Activated CD8-positive, alpha-beta T cell treated with anti-CD3 and anti-CD28 coated beads, Interleukin-2, amount 10 ng/mL, durations not matched to agents 7 days and 5 days (primary cell): Measurements from ENCODE around the gene DYNC1LI1. TPM values are rescaled to one million over a fixed set of nuclear protein-coding genes. Genes with fewer than 3 reads are reported as not detected.
"Not testable (repeated sequence)": the region's sequence is repeated elsewhere in the genome, so short reads cannot be mapped to it uniquely, and the experiment has no call there.

Experiments used
- ATAC-seq: fragments of 150-1000 bp; cut with Tn5 transposase; one replicate; pipeline ENCODE4 v1.10.0; 2021; ENCODE audit warnings: moderate library complexity
- CTCF ChIA-PET: fragments of 350-600 bp; sonication (Branson Sonifier 250); formaldehyde crosslinking; loops from one replicate; lab custom pipeline; 2021; ENCODE audit warnings: antibody characterized with exemption; lab: Charles Lee
- POLR2A ChIA-PET: fragments of 350-600 bp; sonication (Branson Sonifier 250); formaldehyde crosslinking; loops from one replicate; lab custom pipeline; 2021; ENCODE audit warnings: antibody characterized with exemption; lab: Charles Lee
- DNase-seq: peaks from one replicate; pipeline ENCODE4 v3.0.0-alpha.2; 2020
- H3K27ac Mint-ChIP-seq: one replicate; pipeline ENCODE4 v1.8.0; 2021; ENCODE audit warnings: mild to moderate bottlenecking, mixed read lengths
- H3K27me3 Mint-ChIP-seq: one replicate; pipeline ENCODE4 v1.8.0; 2021; ENCODE audit warnings: low read depth, mixed read lengths
- H3K36me3 Mint-ChIP-seq: one replicate; pipeline ENCODE4 v1.8.0; 2021; ENCODE audit warnings: low read depth, mixed read lengths
- H3K4me1 Mint-ChIP-seq: one replicate; pipeline ENCODE4 v1.8.0; 2021; ENCODE audit warnings: low read depth, mixed read lengths
- H3K4me3 Mint-ChIP-seq: one replicate; pipeline ENCODE4 v1.8.0; 2021; ENCODE audit warnings: mild to moderate bottlenecking, mixed read lengths
- H3K9me3 Mint-ChIP-seq: one replicate; pipeline ENCODE4 v1.8.0; 2022; ENCODE audit warnings: mixed read lengths; ENCODE audit not compliant: insufficient read depth
- total RNA-seq, 2 experiments: library from RNA; stranded (reverse); gene quantifications; one replicate each; pipeline ENCODE4 v1.2.3, GENCODE V29; 2021

Gene DYNC1LI1
- total RNA-seq, 2 experiments from 2014 or later, result 32.0 to 33.4 TPM

- no peak overlapping the region for H3K27ac Mint-ChIP-seq
- no peaks in the 10 kb centered on the region for H3K9me3 Mint-ChIP-seq
- CTCF ChIA-PET, result interaction anchor here (1.3 kb wide), 1 partner anchor 13 kb away, joined by 3 read pairs; no protein-coding TSS in a partner anchor
These were observed 48.0 kb downstream of the DYNC1LI1 start for GRCh38 chr3:32522682-32523081.

GRCh38 chr3:32518921-32519320, 51.7 kb downstream of the DYNC1LI1 start:
- DNase-seq, H3K27ac Mint-ChIP-seq, H3K4me3 Mint-ChIP-seq, H3K4me1 Mint-ChIP-seq, H3K27me3 Mint-ChIP-seq, POLR2A ChIA-PET, ATAC-seq, H3K9me3 Mint-ChIP-seq, CTCF ChIA-PET: not testable (repeated sequence)
- H3K36me3 Mint-ChIP-seq, result peaks cover 17% of the 10 kb centered on the region

More at GRCh38 chr3:32522682-32523081, 48.0 kb downstream of the DYNC1LI1 start:
- Mint-ChIP-seq H3K36me3 (peaks cover 32% of the 10 kb centered on the region), H3K27me3 (no peaks in the 10 kb centered on the region), H3K4me3 (no peak overlapping the region), H3K4me1 (no peaks in the 10 kb centered on the region)
- POLR2A ChIA-PET, result no interaction called here
- DNase-seq, result no peak
- no peak for ATAC-seq

- ATAC-seq, POLR2A ChIA-PET, H3K27me3 Mint-ChIP-seq, H3K4me3 Mint-ChIP-seq, H3K4me1 Mint-ChIP-seq, H3K36me3 Mint-ChIP-seq, DNase-seq, H3K9me3 Mint-ChIP-seq, H3K27ac Mint-ChIP-seq, CTCF ChIA-PET: not testable (repeated sequence)
These were observed 53.9 kb downstream of the DYNC1LI1 start for GRCh38 chr3:32516751-32517150.

GRCh38 chr3:32511005-32511404, 59.7 kb downstream of the DYNC1LI1 start:
- H3K36me3 Mint-ChIP-seq, result no peaks in the 10 kb centered on the region
- ChIA-PET CTCF (interaction anchor here (0.7 to 2.7 kb wide), 6 partner anchors 9 to 182 kb away, joined by 3 to 12 read pairs (median 7); partner anchors contain the start of gene CMTM6), POLR2A (no interaction called here)
- no peak overlapping the region for H3K27ac Mint-ChIP-seq
- H3K27me3 Mint-ChIP-seq, result no peaks in the 10 kb centered on the region
- DNase-seq (no peak), ATAC-seq (no peak)
- H3K4me3 Mint-ChIP-seq, result no peak overlapping the region
- H3K9me3 Mint-ChIP-seq, result no peaks in the 10 kb centered on the region
- no peaks in the 10 kb centered on the region for H3K4me1 Mint-ChIP-seq

- H3K4me1 Mint-ChIP-seq, result no peaks in the 10 kb centered on the region
- POLR2A ChIA-PET, result interaction anchor here (0.6 kb wide), 1 partner anchor 9 kb away, joined by 3 read pairs; no protein-coding TSS in a partner anchor
- no peak overlapping the region for H3K27ac Mint-ChIP-seq
- ATAC-seq (peak; percentile 92), DNase-seq (peak; percentile 77)
- peaks cover under 1% of the 10 kb centered on the region for H3K27me3 Mint-ChIP-seq
- no peaks in the 10 kb centered on the region for H3K9me3 Mint-ChIP-seq
- CTCF ChIA-PET, result interaction anchor here (0.6 to 2.7 kb wide), 17 partner anchors 8 to 224 kb away, joined by 3 to 12 read pairs (median 3); partner anchors contain the start of gene CMTM6
- no peak overlapping the region for H3K4me3 Mint-ChIP-seq
- no peaks in the 10 kb centered on the region for H3K36me3 Mint-ChIP-seq
These were observed 60.5 kb downstream of the DYNC1LI1 start for GRCh38 chr3:32510075-32510724.

GRCh38 chr3:32508711-32509110, 61.9 kb downstream of the DYNC1LI1 start:
- Mint-ChIP-seq H3K9me3 (no peaks in the 10 kb centered on the region), H3K36me3 (no peaks in the 10 kb centered on the region), H3K4me3 (no peak overlapping the region), H3K27ac (no peak overlapping the region), H3K27me3 (peaks cover 4% of the 10 kb centered on the region), H3K4me1 (no peaks in the 10 kb centered on the region)
- ChIA-PET POLR2A (no interaction called here), CTCF (no interaction called here)
- ATAC-seq, result no peak
- DNase-seq, result no peak

GRCh38 chr3:32506466-32506865, 64.2 kb downstream of the DYNC1LI1 start:
- Mint-ChIP-seq H3K27me3 (peaks cover 4% of the 10 kb centered on the region), H3K9me3 (no peaks in the 10 kb centered on the region), H3K4me3 (no peak overlapping the region), H3K36me3 (peaks cover 3% of the 10 kb centered on the region), H3K4me1 (peaks cover 12% of the 10 kb centered on the region), H3K27ac (no peak overlapping the region)
- CTCF ChIA-PET, result interaction anchor here (1.2 to 1.4 kb wide), 2 partner anchors 8 to 159 kb away, joined by 3 read pairs; no protein-coding TSS in a partner anchor
- no peak for DNase-seq
- POLR2A ChIA-PET, result interaction anchor here (0.6 kb wide), 1 partner anchor 139 kb away, joined by 3 read pairs; no protein-coding TSS in a partner anchor
- no peak for ATAC-seq

GRCh38 chr3:32502946-32503286, 67.7 kb downstream of the DYNC1LI1 start:
- no peak for DNase-seq
- ChIA-PET POLR2A (interaction anchor here (0.6 to 1.0 kb wide), 2 partner anchors 66 to 108 kb away, joined by 3 read pairs; no protein-coding TSS in a partner anchor), CTCF (interaction anchor here (1.1 to 2.2 kb wide), 2 partner anchors 8 to 64 kb away, joined by 4 to 7 read pairs; no protein-coding TSS in a partner anchor)
- H3K4me3 Mint-ChIP-seq, result peak overlapping the region; percentile 99
- H3K27me3 Mint-ChIP-seq, result peaks cover 4% of the 10 kb centered on the region
- H3K9me3 Mint-ChIP-seq, result no peaks in the 10 kb centered on the region
- H3K36me3 Mint-ChIP-seq, result peaks cover 14% of the 10 kb centered on the region
- ATAC-seq, result peak; percentile 11
- H3K27ac Mint-ChIP-seq, result peak overlapping the region; percentile 96
- H3K4me1 Mint-ChIP-seq, result peaks cover 34% of the 10 kb centered on the region

- Mint-ChIP-seq H3K9me3 (no peaks in the 10 kb centered on the region), H3K36me3 (peaks cover 14% of the 10 kb centered on the region), H3K4me3 (peak within 1 kb of the TSS; percentile 99), H3K4me1 (peaks cover 34% of the 10 kb centered on the region), H3K27me3 (peaks cover 4% of the 10 kb centered on the region), H3K27ac (peak within 1 kb of the TSS; percentile 96)
- POLR2A ChIA-PET, result interaction anchor here (0.6 to 1.5 kb wide), 6 partner anchors 34 to 183 kb away, joined by 3 to 6 read pairs (median 4); partner anchors contain the start of gene CNOT10
- CTCF ChIA-PET, result interaction anchor here (0.9 to 2.8 kb wide), 6 partner anchors 8 to 325 kb away, joined by 3 to 13 read pairs (median 6); no protein-coding TSS in a partner anchor
- peak; percentile 80 for DNase-seq
- peak; percentile 84 for ATAC-seq
These were observed 68.3 kb downstream of the DYNC1LI1 start, which contains the start of gene CMTM6 for GRCh38 chr3:32502118-32502945. CMTM6 (minus strand) TSS chr3:32502852; CDS start chr3:32502745, 107 bp downstream.

GRCh38 chr3:32501783-32502117, 68.9 kb downstream of the DYNC1LI1 start:
- ATAC-seq, result no peak

More at GRCh38 chr3:32501783-32502117, 68.9 kb downstream of the DYNC1LI1 start:
- DNase-seq, result no peak
- Mint-ChIP-seq H3K4me1 (peaks cover 35% of the 10 kb centered on the region), H3K27me3 (peaks cover 4% of the 10 kb centered on the region), H3K9me3 (no peaks in the 10 kb centered on the region), H3K4me3 (peak overlapping the region; percentile 99), H3K27ac (peak overlapping the region; percentile 96), H3K36me3 (peaks cover 15% of the 10 kb centered on the region)
- POLR2A ChIA-PET, result interaction anchor here (0.6 to 1.5 kb wide), 5 partner anchors 33 to 183 kb away, joined by 3 to 6 read pairs (median 4); partner anchors contain the start of gene CNOT10
- CTCF ChIA-PET, result interaction anchor here (0.9 to 2.8 kb wide), 7 partner anchors 9 to 324 kb away, joined by 3 to 13 read pairs (median 4); no protein-coding TSS in a partner anchor
